Hepatocyte (in vitro differentiated cells): ENCODE measurements around the gene MAGI1. TPM values are rescaled to one million over a fixed set of nuclear protein-coding genes. Genes with fewer than 3 reads are reported as not detected.

Experiments used
- DNase-seq: peaks from one replicate; pipeline ENCODE4 v3.0.0-alpha.2; 2016; ENCODE audit warnings: low spot score
- H2AFZ ChIP-seq: fragments of 200-600 bp; sonication (generic); 2 replicates; pipeline ENCODE4 v1.6.0; 2016; ENCODE audit warnings: antibody characterized with exemption, mild to moderate bottlenecking
- H3K27ac ChIP-seq: fragments of 200-600 bp; sonication (generic); 2 replicates; pipeline ENCODE4 v1.5.1; 2016; ENCODE audit warnings: mild to moderate bottlenecking
- H3K27me3 ChIP-seq: fragments of 200-600 bp; sonication (generic); 2 replicates; pipeline ENCODE4 v1.6.1; 2016
- H3K36me3 ChIP-seq: fragments of 200-600 bp; sonication (generic); replicated peaks from 2 replicates; pipeline ENCODE4 v1.5.1; 2016; ENCODE audit warnings: low read depth; ENCODE audit not compliant: insufficient read depth
- H3K4me1 ChIP-seq: fragments of 200-600 bp; sonication (generic); 2 replicates; pipeline ENCODE4 v1.5.1; 2016; ENCODE audit warnings: mild to moderate bottlenecking, moderate library complexity; ENCODE audit not compliant: insufficient read depth
- H3K4me2 ChIP-seq: fragments of 200-600 bp; sonication (generic); 2 replicates; pipeline ENCODE4 v1.6.0; 2016
- H3K4me3 ChIP-seq: fragments of 200-600 bp; sonication (generic); 2 replicates; pipeline ENCODE4 v1.5.1; 2016; ENCODE audit warnings: mild to moderate bottlenecking
- H3K79me2 ChIP-seq: fragments of 200-600 bp; sonication (generic); 2 replicates; pipeline ENCODE4 v1.6.0; 2017; ENCODE audit warnings: mild to moderate bottlenecking
- H3K9me2 ChIP-seq: fragments of 200-600 bp; sonication (generic); replicated peaks from 2 replicates; pipeline ENCODE4 v1.6.0; 2017; ENCODE audit warnings: mild to moderate bottlenecking; ENCODE audit not compliant: insufficient read depth
- H3K9me3 ChIP-seq: fragments of 200-600 bp; sonication (generic); 2 replicates; pipeline ENCODE4 v1.5.1; 2016; ENCODE audit warnings: low read depth, mild to moderate bottlenecking
- H4K20me1 ChIP-seq: fragments of 200-600 bp; sonication (generic); 2 replicates; pipeline ENCODE4 v1.6.0; 2016; ENCODE audit warnings: mild to moderate bottlenecking; ENCODE audit not compliant: insufficient read depth, poor library complexity, severe bottlenecking
- EZH2 ChIP-seq: fragments of 200-600 bp; sonication (generic); IDR thresholded peaks from 2 replicates; pipeline ENCODE4 v1.6.1; 2016; ENCODE audit warnings: antibody characterized with exemption, mild to moderate bottlenecking, borderline replicate concordance
- EZH2phosphoT487 ChIP-seq: fragments of 200-600 bp; sonication (generic); IDR thresholded peaks from one replicate; pipeline ENCODE4 v1.6.1; 2018; ENCODE audit warnings: antibody characterized with exemption, mild to moderate bottlenecking, low read depth, moderate library complexity; ENCODE audit not compliant: unreplicated experiment, severe bottlenecking
- WGBS: methylation state at CpG from one replicate; pipeline ENCODE4 v1.1.6; 2016; ENCODE audit warnings: low lambda C conversion rate; ENCODE audit errors: missing lambda C conversion rate; 5-methylcytosine and 5-hydroxymethylcytosine counted together
- polyA plus RNA-seq: library from polyadenylated mRNA; unstranded; fragments of >200 nt; fragmentation: Nextera tagmentation; extraction: Ambion mirVana; gene quantifications from 2 replicates; pipeline ENCODE4 v1.2.1, GENCODE V29; 2016
- total RNA-seq: library from RNA; depleted of rRNA; stranded (reverse); fragments of >200 nt; gene quantifications from 2 replicates; pipeline ENCODE4 v1.2.3, GENCODE V29; 2014
- TF ChIP-seq, protein P1 (sequence below): fragments of 200-600 bp; sonication (generic); IDR thresholded peaks from 2 replicates; pipeline ENCODE4 v1.5.1; 2016; ENCODE audit warnings: antibody characterized with exemption, mild to moderate bottlenecking; ENCODE audit not compliant: poor library complexity

The MAGI1 gene
- total and polyA plus RNA-seq, 2 experiments from 2014 or later: 26.2 to 43.5 TPM

DNA sequence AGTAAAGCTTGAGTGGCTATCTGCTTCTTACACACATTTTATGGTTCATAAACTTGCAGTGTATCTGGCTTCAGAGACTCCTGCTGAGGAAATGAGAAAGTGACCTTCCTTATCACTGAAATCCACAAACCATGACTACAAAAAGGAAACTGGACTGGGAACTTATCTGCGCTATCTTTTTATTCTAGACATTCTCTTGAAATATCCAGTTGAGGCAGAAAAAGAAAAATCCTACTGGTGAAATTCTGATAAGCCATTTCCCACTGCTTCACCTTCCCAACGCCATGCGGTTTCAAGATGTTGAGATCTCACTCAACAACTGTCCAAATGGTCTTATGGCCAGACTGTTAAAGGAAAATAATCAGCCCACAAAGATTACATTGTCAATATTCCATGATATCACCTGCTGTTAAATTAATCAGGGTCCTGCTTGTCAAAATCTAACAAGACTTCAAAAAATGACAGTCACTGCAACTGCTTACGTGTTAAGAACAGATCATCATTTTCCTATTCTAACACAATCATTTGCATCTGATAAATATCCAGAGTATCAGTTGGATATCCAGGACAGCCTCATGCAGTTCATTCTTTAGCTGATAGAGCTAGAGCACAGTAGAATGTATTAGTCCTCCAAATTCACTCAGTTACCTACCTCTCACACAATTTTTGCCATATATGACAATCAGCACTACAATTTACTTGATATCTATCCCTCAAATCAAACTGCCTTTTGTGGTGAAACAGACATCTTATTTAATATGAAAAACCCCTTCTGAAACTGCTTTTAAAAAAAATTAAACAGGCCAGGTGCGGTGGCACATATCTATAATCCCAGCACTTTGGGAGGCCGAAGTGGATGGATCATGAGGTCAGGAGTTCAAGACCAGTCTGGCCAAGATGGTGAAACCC is 538.1 kb downstream of the MAGI1 start:
- Histone ChIP-seq H3K4me1 (no peaks in the 10 kb centered on the region), H2AFZ (no peak overlapping the region), H3K27me3 (no peaks in the 10 kb centered on the region), H3K27ac (no peak overlapping the region), H3K9me2 (no peaks in the 10 kb centered on the region), H3K9me3 (no peaks in the 10 kb centered on the region), H3K79me2 (peaks cover 33% of the 10 kb centered on the region), H3K4me3 (no peak overlapping the region), H3K36me3 (no peaks in the 10 kb centered on the region), H4K20me1 (no peaks in the 10 kb centered on the region), H3K4me2 (no peak overlapping the region)
- no peak for TF ChIP-seq EZH2phosphoT487
- no peak for TF ChIP-seq EZH2
- TF ChIP-seq, protein P1, sequence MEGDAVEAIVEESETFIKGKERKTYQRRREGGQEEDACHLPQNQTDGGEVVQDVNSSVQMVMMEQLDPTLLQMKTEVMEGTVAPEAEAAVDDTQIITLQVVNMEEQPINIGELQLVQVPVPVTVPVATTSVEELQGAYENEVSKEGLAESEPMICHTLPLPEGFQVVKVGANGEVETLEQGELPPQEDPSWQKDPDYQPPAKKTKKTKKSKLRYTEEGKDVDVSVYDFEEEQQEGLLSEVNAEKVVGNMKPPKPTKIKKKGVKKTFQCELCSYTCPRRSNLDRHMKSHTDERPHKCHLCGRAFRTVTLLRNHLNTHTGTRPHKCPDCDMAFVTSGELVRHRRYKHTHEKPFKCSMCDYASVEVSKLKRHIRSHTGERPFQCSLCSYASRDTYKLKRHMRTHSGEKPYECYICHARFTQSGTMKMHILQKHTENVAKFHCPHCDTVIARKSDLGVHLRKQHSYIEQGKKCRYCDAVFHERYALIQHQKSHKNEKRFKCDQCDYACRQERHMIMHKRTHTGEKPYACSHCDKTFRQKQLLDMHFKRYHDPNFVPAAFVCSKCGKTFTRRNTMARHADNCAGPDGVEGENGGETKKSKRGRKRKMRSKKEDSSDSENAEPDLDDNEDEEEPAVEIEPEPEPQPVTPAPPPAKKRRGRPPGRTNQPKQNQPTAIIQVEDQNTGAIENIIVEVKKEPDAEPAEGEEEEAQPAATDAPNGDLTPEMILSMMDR: no peak
- WGBS: 76% methylated on average over 6 of the region's 6 CpGs
- no peak for DNase-seq

DNA sequence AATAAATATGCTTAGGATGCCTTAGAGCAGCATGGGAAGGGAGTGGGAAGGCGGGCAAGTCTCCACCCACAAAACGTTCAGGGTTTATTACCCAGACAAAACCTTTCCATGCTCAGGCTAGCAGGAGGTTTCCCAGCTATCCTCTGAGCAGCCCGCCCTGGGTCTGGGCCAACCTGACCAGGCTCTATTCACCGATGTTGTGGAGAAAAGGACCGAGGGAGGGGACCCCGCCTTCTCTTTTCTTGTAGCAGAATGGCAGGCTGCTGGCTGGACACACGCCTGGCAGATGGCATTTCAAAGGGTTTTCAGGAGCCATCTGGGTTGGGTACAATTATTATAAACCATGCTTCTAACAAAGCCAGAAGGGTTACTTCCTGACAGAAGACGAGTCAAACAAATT is 540.9 kb downstream of the MAGI1 start:
- no peak overlapping the region for H3K4me2 ChIP-seq
- no peak overlapping the region for H2AFZ ChIP-seq
- H3K4me1 ChIP-seq: no peaks in the 10 kb centered on the region
- H3K9me2 ChIP-seq: no peaks in the 10 kb centered on the region
- H3K9me3 ChIP-seq: no peaks in the 10 kb centered on the region
- H4K20me1 ChIP-seq: no peaks in the 10 kb centered on the region
- no peak for DNase-seq
- H3K4me3 ChIP-seq: no peak overlapping the region
- H3K27ac ChIP-seq: no peak overlapping the region
- H3K79me2 ChIP-seq: peaks cover 25% of the 10 kb centered on the region
- TF ChIP-seq, protein P1: no peak
- TF ChIP-seq EZH2phosphoT487 (no peak), EZH2 (no peak)
- no peaks in the 10 kb centered on the region for H3K27me3 ChIP-seq
- WGBS: 83% methylated on average over 8 of the region's 8 CpGs
- H3K36me3 ChIP-seq: no peaks in the 10 kb centered on the region

DNA sequence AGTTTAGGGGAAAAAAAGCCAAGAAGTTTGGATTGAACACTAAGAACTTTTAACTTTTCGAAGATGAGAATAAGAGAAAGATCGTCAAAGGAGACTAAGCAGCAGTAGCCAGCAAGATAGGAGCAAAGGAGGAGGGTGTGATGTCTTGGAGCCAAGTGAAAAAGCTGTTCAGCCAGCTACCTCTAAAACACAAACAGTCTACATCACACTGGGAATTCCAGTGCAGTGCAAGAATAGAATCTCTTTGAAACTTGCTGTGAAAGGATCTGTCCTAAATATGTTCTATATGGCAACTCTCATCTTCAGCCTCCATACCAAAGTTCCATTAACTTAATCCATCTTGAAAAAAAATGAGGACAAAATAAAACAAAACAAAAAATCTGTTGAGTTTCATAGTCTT is 541.5 kb downstream of the MAGI1 start:
- H3K4me3 ChIP-seq: no peak overlapping the region
- no peaks in the 10 kb centered on the region for H4K20me1 ChIP-seq
- H3K36me3 ChIP-seq: peaks cover under 1% of the 10 kb centered on the region
- TF ChIP-seq, protein P1: no peak
- no peak overlapping the region for H3K4me2 ChIP-seq
- peaks cover 25% of the 10 kb centered on the region for H3K79me2 ChIP-seq
- H3K27ac ChIP-seq: no peak overlapping the region
- no peaks in the 10 kb centered on the region for H3K9me3 ChIP-seq
- no peaks in the 10 kb centered on the region for H3K4me1 ChIP-seq
- H2AFZ ChIP-seq: no peak overlapping the region
- H3K9me2 ChIP-seq: no peaks in the 10 kb centered on the region
- no peaks in the 10 kb centered on the region for H3K27me3 ChIP-seq
- DNase-seq: no peak
- WGBS: 96% methylated on average over 2 of the region's 2 CpGs
